Adrenal gland (tissue), 12 donors: ENCODE measurements around the gene CCDC120. TPM values are rescaled to one million over a fixed set of nuclear protein-coding genes. Genes with fewer than 3 reads are reported as not detected.

Source experiments
- DNase-seq, 7 donors: peaks; one replicate each; pipeline ENCODE4 v3.0.0-alpha.2; 2019 to 2020
- H3K27ac ChIP-seq, 5 donors: fragments of 200-600 bp; sonication (generic) in 4 of 5; 1 replicate in 3 of 5; 2 replicates in 2 of 5; pipeline versions ENCODE4 v1.5.1 to v1.8.0; 2016 to 2020; ENCODE audit warnings: mild to moderate bottlenecking in 1 of 5
- H3K27me3 ChIP-seq: fragments of 200-600 bp; 2 replicates; pipeline ENCODE4 v1.8.0; 2021
- H3K36me3 ChIP-seq, 2 donors: fragments of 200-600 bp; replicated peaks in 1 of 2; 1 replicate in 1 of 2; 2 replicates in 1 of 2; pipeline versions ENCODE4 v1.5.1 to v1.8.0; 2018 to 2022
- H3K4me1 ChIP-seq, 2 donors: fragments of 200-600 bp; replicated peaks in 1 of 2; 1 replicate in 1 of 2; 2 replicates in 1 of 2; pipeline versions ENCODE4 v1.5.1 to v1.8.0; 2018 to 2021
- H3K4me3 ChIP-seq, 4 donors: fragments of 200-600 bp; sonication (generic) in 3 of 4; one replicate each; pipeline ENCODE4 v1.5.1; 2016 to 2018
- H3K9me3 ChIP-seq, 3 donors: fragments of 200-600 bp; sonication (generic) in 1 of 3; replicated peaks in 1 of 3; 1 replicate in 2 of 3; 2 replicates in 1 of 3; pipeline versions ENCODE4 v1.5.1 to v1.8.0; 2016 to 2021
- CTCF ChIP-seq, 6 experiments: fragments of 450-650 bp in 4 of 6; fragments of 200-600 bp in 2 of 6; sonication (generic) in 1 of 6; IDR thresholded peaks; 1 replicate in 5 of 6; 2 replicates in 1 of 6; pipeline versions ENCODE4 v1.5.1 to v1.8.0; 2016 to 2021; ENCODE audit warnings: antibody characterized with exemption in 6 of 6, mild to moderate bottlenecking in 2 of 6, moderate library complexity in 1 of 6
- POLR2A ChIP-seq, 2 donors: fragments of 450-650 bp; IDR thresholded peaks; one replicate each; pipeline ENCODE4 v1.6.1; 2017; ENCODE audit warnings: antibody characterized with exemption in 2 of 2, mild to moderate bottlenecking in 2 of 2, moderate library complexity in 1 of 2
- WGBS, 4 donors: extraction: QIAGEN DNeasy Blood & Tissue Kit in 2 of 4; methylation state at CpG; one replicate each; pipeline versions ENCODE4 v1.1.5 to v1.1.7; 2013 to 2017; 5-methylcytosine and 5-hydroxymethylcytosine counted together
- intact Hi-C, 2 donors: fragments of 100-400 bp; cut with DNase I; formaldehyde crosslinking; loops; one replicate each; pipeline versions ENCODE4 v1.14.1 to v1.15.0; 2022 to 2023
- polyA plus RNA-seq, 3 donors: library from polyadenylated mRNA; stranded (reverse); fragments of 200-250 nt in 2 of 3; fragments of 350-450 nt in 1 of 3; fragmentation: Illumina TruSeq in 1 of 3; extraction: RNeasy Lipid Tissue Mini Kit (QIAGEN cat#74804) in 1 of 3; gene quantifications; one replicate each; pipeline ENCODE4 v1.2.3, GENCODE V29; 2013 to 2014
- small RNA-seq, 2 donors: library from RNA; depleted of rRNA; stranded (forward); fragments of <200 nt; gene quantifications; one replicate each; pipeline ENCODE3, GENCODE V24; 2016
- total RNA-seq, 9 donors: library from RNA; depleted of rRNA in 4 of 9; stranded (reverse); fragments of >200 nt in 4 of 9; fragments of 120-200 nt in 1 of 9; fragmentation: NEBNext Ultra II Directional in 1 of 9; extraction: Animal tissue kit (Norgen Biotek cat#: 25700) in 1 of 9; gene quantifications; one replicate each; pipeline versions ENCODE4 v1.1.0 to v1.2.4, GENCODE V29; 2013 to 2023
- donor health status: healthy with polysubstance abuse.
- donor health status: Bipolar disorder and iron deficiency.
- donor health status: DM: yes; HTN: yes; CAD: no.
- donor health status: DM: no; HTN: no; CAD: no.
- donor health status: DM: no; HTN: no; CAD: no.
- donor health status: DM: yes; HTN: yes; CAD: no.

CCDC120 gene
- total and polyA plus RNA-seq, 12 donors = 1.1 to 30.6 (median 2.8) TPM

GRCh38 chrX:49111791-49112190 lies 53.0 kb downstream of the CCDC120 start:
- TF ChIP-seq CTCF (IDR thresholded peaks at IDR 0.05) = no peak
- Histone ChIP-seq H3K4me3 (no peak overlapping the region), H3K4me1 (no peaks in the 10 kb centered on the region), H3K27ac (no peak overlapping the region), H3K27me3 (no peaks in the 10 kb centered on the region), H3K36me3 (peaks cover 0 to 18% of the 10 kb centered on the region in 2 donors), H3K9me3 (no peaks in the 10 kb centered on the region)
- intact Hi-C loops = no loop called here
- WGBS, 4 donors = 76 to 81% (median 79%) methylated on average over 3 of the region's 3 CpGs; no CpG with 5 or more reads in 1 of the 4 donors
- DNase-seq = peak in 1 of 7 donors; percentile 5

GRCh38 chrX:49116076-49116475 lies 57.3 kb downstream of the CCDC120 start:
- TF ChIP-seq POLR2A (IDR thresholded peaks at IDR 0.05) = no peak
- no peak for TF ChIP-seq CTCF (IDR thresholded peaks at IDR 0.05)
- Histone ChIP-seq H3K4me1 (no peaks in the 10 kb centered on the region), H3K4me3 (no peak overlapping the region), H3K36me3 (peaks cover 0 to 32% of the 10 kb centered on the region in 2 donors), H3K9me3 (no peaks in the 10 kb centered on the region), H3K27me3 (no peaks in the 10 kb centered on the region), H3K27ac (no peak overlapping the region)
- DNase-seq = no peak
- intact Hi-C loops = no loop called here
- WGBS, 4 donors = 80 to 83% (median 83%) methylated on average over 8 of the region's 8 CpGs; no CpG with 5 or more reads in 1 of the 4 donors

- peaks cover 0 to 32% of the 10 kb centered on the region in 2 donors for H3K36me3 ChIP-seq
- TF ChIP-seq CTCF (IDR thresholded peaks at IDR 0.05) (no peak), POLR2A (IDR thresholded peaks at IDR 0.05) (no peak)
- WGBS, 4 donors = 78 to 100% (median 86%) methylated on average over 1 to 5 of the region's 5 CpGs
Observed at GRCh38 chrX:49116716-49117115, 57.9 kb downstream of the CCDC120 start.

GRCh38 chrX:49117581-49117980 lies 58.8 kb downstream of the CCDC120 start:
- Histone ChIP-seq H3K9me3 (no peaks in the 10 kb centered on the region), H3K36me3 (peaks cover 0 to 30% of the 10 kb centered on the region in 2 donors), H3K4me3 (no peak overlapping the region), H3K27ac (no peak overlapping the region), H3K27me3 (no peaks in the 10 kb centered on the region), H3K4me1 (no peaks in the 10 kb centered on the region)
- TF ChIP-seq POLR2A (IDR thresholded peaks at IDR 0.05) = no peak
- TF ChIP-seq CTCF (IDR thresholded peaks at IDR 0.05) = no peak
- intact Hi-C loops = no loop called here
- WGBS, 4 donors = 56 to 80% (median 63%) methylated on average over 3 to 6 of the region's 6 CpGs
- no peak for DNase-seq

More at GRCh38 chrX:49116716-49117115, 57.9 kb downstream of the CCDC120 start:
- Histone ChIP-seq H3K27me3 (no peaks in the 10 kb centered on the region), H3K4me3 (no peak overlapping the region), H3K9me3 (no peaks in the 10 kb centered on the region), H3K27ac (no peak overlapping the region), H3K4me1 (no peaks in the 10 kb centered on the region)
- no peak for DNase-seq
- intact Hi-C loops = no loop called here

Small RNA genes lying within 50 kb of the gene (small RNA-seq; reads per million reads assigned to genes)
- gene RNU4-52P = 0.08 to 0.12 reads per million in 2 donors

Other genes starting within 250 kb of the CCDC120 start
- gene ERAS, start 232.5 kb upstream of the CCDC120 start, total RNA-seq = under 1 TPM in 1 of 9 donors, not detected in 8; 0.11 TPM
- under 1 TPM in 1 of 3 donors, not detected in 2; 0.20 TPM for gene ERAS, start 232.5 kb upstream of the CCDC120 start, polyA plus RNA-seq
- 100 to 1,000 TPM in 1 of 9 donors, 10 to 100 TPM in 2, 1 to 10 TPM in 5, under 1 TPM in 1; 0.97 to 151 (median 7.0) TPM for gene PCSK1N, start 223.4 kb upstream of the CCDC120 start, total RNA-seq
- gene PCSK1N, start 223.4 kb upstream of the CCDC120 start, polyA plus RNA-seq = 100 to 1,000 TPM in 2 of 3 donors, under 1 TPM in 1; 0.24 to 297 (median 113) TPM
- 10 to 100 TPM; 43.7 to 98.0 (median 64.7) TPM for gene TIMM17B, start 161.2 kb upstream of the CCDC120 start, total RNA-seq
- gene TIMM17B, start 161.2 kb upstream of the CCDC120 start, polyA plus RNA-seq = 10 to 100 TPM; 25.5 to 93.5 (median 56.9) TPM
- gene PQBP1, start 161.1 kb upstream of the CCDC120 start, total RNA-seq = 100 to 1,000 TPM in 2 of 9 donors, 10 to 100 TPM in 7; 53.1 to 123 (median 89.8) TPM
- 100 to 1,000 TPM; 117 to 316 (median 295) TPM for gene PQBP1, start 161.1 kb upstream of the CCDC120 start, polyA plus RNA-seq
- gene SLC35A2, start 147.4 kb upstream of the CCDC120 start, total RNA-seq = 10 to 100 TPM; 23.7 to 59.7 (median 32.9) TPM
- 10 to 100 TPM in 2 of 3 donors, 1 to 10 TPM in 1; 5.1 to 33.5 (median 11.1) TPM for gene SLC35A2, start 147.4 kb upstream of the CCDC120 start, polyA plus RNA-seq
- 10 to 100 TPM in 4 of 9 donors, 1 to 10 TPM in 5; 3.8 to 14.1 (median 9.7) TPM for gene PIM2, start 140.0 kb upstream of the CCDC120 start, total RNA-seq
- 10 to 100 TPM in 1 of 3 donors, 1 to 10 TPM in 2; 4.1 to 11.9 (median 4.8) TPM for gene PIM2, start 140.0 kb upstream of the CCDC120 start, polyA plus RNA-seq
- gene OTUD5, start 101.4 kb upstream of the CCDC120 start, total RNA-seq = 10 to 100 TPM; 39.4 to 67.8 (median 54.3) TPM
- 10 to 100 TPM; 47.7 to 79.5 (median 52.2) TPM for gene OTUD5, start 101.4 kb upstream of the CCDC120 start, polyA plus RNA-seq
- gene KCND1, start 87.2 kb upstream of the CCDC120 start, total RNA-seq = 1 to 10 TPM in 5 of 9 donors, under 1 TPM in 4; 0.22 to 2.1 (median 1.0) TPM
- gene KCND1, start 87.2 kb upstream of the CCDC120 start, polyA plus RNA-seq = 1 to 10 TPM in 1 of 3 donors, under 1 TPM in 2; 0.77 to 2.4 (median 0.82) TPM
- 10 to 100 TPM; 27.4 to 60.3 (median 37.9) TPM for gene GRIPAP1, start 56.7 kb upstream of the CCDC120 start, total RNA-seq
- gene GRIPAP1, start 56.7 kb upstream of the CCDC120 start, polyA plus RNA-seq = 10 to 100 TPM; 39.8 to 86.6 (median 44.1) TPM
- 100 to 1,000 TPM in 4 of 9 donors, 10 to 100 TPM in 5; 32.7 to 168 (median 94.7) TPM for gene TFE3, start 15.6 kb upstream of the CCDC120 start, total RNA-seq
- gene TFE3, start 15.6 kb upstream of the CCDC120 start, polyA plus RNA-seq = 10 to 100 TPM; 45.6 to 76.1 (median 65.9) TPM
- 10 to 100 TPM in 8 of 9 donors, 1 to 10 TPM in 1; 9.7 to 44.5 (median 34.4) TPM for gene PRAF2, start 15.0 kb downstream of the CCDC120 start, total RNA-seq
- 100 to 1,000 TPM in 1 of 3 donors, 10 to 100 TPM in 2; 66.0 to 100 (median 85.5) TPM for gene PRAF2, start 15.0 kb downstream of the CCDC120 start, polyA plus RNA-seq
- 100 to 1,000 TPM in 6 of 9 donors, 10 to 100 TPM in 3; 64.1 to 139 (median 108) TPM for gene WDR45, start 20.9 kb downstream of the CCDC120 start, total RNA-seq
- gene WDR45, start 20.9 kb downstream of the CCDC120 start, polyA plus RNA-seq = 100 to 1,000 TPM in 2 of 3 donors, 10 to 100 TPM in 1; 59.4 to 184 (median 170) TPM
- 10 to 100 TPM; 21.5 to 58.4 (median 27.3) TPM for gene GPKOW, start 64.7 kb downstream of the CCDC120 start, total RNA-seq
- 10 to 100 TPM; 10.1 to 21.8 (median 11.3) TPM for gene GPKOW, start 64.7 kb downstream of the CCDC120 start, polyA plus RNA-seq
- 10 to 100 TPM in 1 of 9 donors, 1 to 10 TPM in 8; 2.2 to 16.2 (median 3.1) TPM for gene MAGIX, start 103.8 kb downstream of the CCDC120 start, total RNA-seq
- 1 to 10 TPM in 2 of 3 donors, under 1 TPM in 1; 0.59 to 8.4 (median 7.6) TPM for gene MAGIX, start 103.8 kb downstream of the CCDC120 start, polyA plus RNA-seq
- gene PLP2, start 112.9 kb downstream of the CCDC120 start, total RNA-seq = 100 to 1,000 TPM in 6 of 9 donors, 10 to 100 TPM in 3; 52.1 to 304 (median 161) TPM
- gene PLP2, start 112.9 kb downstream of the CCDC120 start, polyA plus RNA-seq = 100 to 1,000 TPM in 2 of 3 donors, 10 to 100 TPM in 1; 78.2 to 724 (median 324) TPM
- 10 to 100 TPM in 7 of 9 donors, 1 to 10 TPM in 2; 2.8 to 46.8 (median 13.1) TPM for gene PRICKLE3, start 127.4 kb downstream of the CCDC120 start, total RNA-seq
- gene PRICKLE3, start 127.4 kb downstream of the CCDC120 start, polyA plus RNA-seq = 10 to 100 TPM in 1 of 3 donors, 1 to 10 TPM in 2; 5.7 to 10.9 (median 6.6) TPM
- gene SYP, start 141.2 kb downstream of the CCDC120 start, total RNA-seq = 100 to 1,000 TPM in 1 of 9 donors, 10 to 100 TPM in 7, 1 to 10 TPM in 1; 6.8 to 147 (median 18.5) TPM
- gene SYP, start 141.2 kb downstream of the CCDC120 start, polyA plus RNA-seq = 10 to 100 TPM; 18.6 to 73.1 (median 61.4) TPM
- gene CACNA1F, start 174.3 kb downstream of the CCDC120 start, total RNA-seq = under 1 TPM in 3 of 9 donors, not detected in 6; 0.14 to 0.18 (median 0.17) TPM
- under 1 TPM in 2 of 3 donors, not detected in 1; 0.13 to 0.24 TPM for gene CACNA1F, start 174.3 kb downstream of the CCDC120 start, polyA plus RNA-seq
- 10 to 100 TPM in 8 of 9 donors, 1 to 10 TPM in 1; 8.8 to 24.7 (median 19.4) TPM for gene CCDC22, start 176.5 kb downstream of the CCDC120 start, total RNA-seq
- 10 to 100 TPM in 2 of 3 donors, 1 to 10 TPM in 1; 6.0 to 13.6 (median 11.8) TPM for gene CCDC22, start 176.5 kb downstream of the CCDC120 start, polyA plus RNA-seq
- gene FOXP3, start 205.7 kb downstream of the CCDC120 start, total RNA-seq = under 1 TPM in 5 of 9 donors, not detected in 4; 0.14 to 0.38 (median 0.29) TPM
- under 1 TPM; 0.20 to 0.53 (median 0.24) TPM for gene FOXP3, start 205.7 kb downstream of the CCDC120 start, polyA plus RNA-seq
- 10 to 100 TPM in 1 of 9 donors, 1 to 10 TPM in 8; 3.5 to 11.6 (median 6.8) TPM for gene PPP1R3F, start 210.8 kb downstream of the CCDC120 start, total RNA-seq
- gene PPP1R3F, start 210.8 kb downstream of the CCDC120 start, polyA plus RNA-seq = 1 to 10 TPM; 2.6 to 6.2 (median 4.3) TPM
- gene GAGE10, start 244.6 kb downstream of the CCDC120 start, total RNA-seq = under 1 TPM in 1 of 9 donors, not detected in 8; 0.33 TPM
- not detected for gene GAGE10, start 244.6 kb downstream of the CCDC120 start, polyA plus RNA-seq